HepG2 (cell line): ENCODE measurements around the gene TEKTIP1. TPM values are rescaled to one million over a fixed set of nuclear protein-coding genes. Genes with fewer than 3 reads are reported as not detected.

ENCODE experiments used
- ASH2L ChIP-seq: fragments of 300-600, 200-600 bp; sonication (generic); IDR thresholded peaks from 2 replicates; pipeline ENCODE4 v1.7.0; 2017; ENCODE audit warnings: low read depth, mild to moderate bottlenecking, moderate library complexity, mixed read lengths, low read length; ENCODE audit not compliant: insufficient read length
- BHLHE40 ChIP-seq: IDR thresholded peaks from 2 replicates; pipeline ENCODE4 v1.6.1; 2011; ENCODE audit warnings: low read length, improper control_type of control experiment
- CHD2 ChIP-seq: IDR thresholded peaks from 2 replicates; pipeline ENCODE4 v1.6.1; 2011; ENCODE audit warnings: low read depth, low read length, improper control_type of control experiment
- KAT2B ChIP-seq: fragments of 150-350 bp; IDR thresholded peaks from 2 replicates; pipeline ENCODE4 v1.6.1; 2014; ENCODE audit warnings: low read depth, low read length, borderline replicate concordance
- MEIS1 ChIP-seq: sonication (generic); formaldehyde crosslinking; IDR thresholded peaks from 2 replicates; pipeline ENCODE4 v1.9.0; 2021; ENCODE audit warnings: mild to moderate bottlenecking, missing genetic modification reagents, moderate library complexity, borderline replicate concordance
- POLR2A ChIP-seq, 2 experiments: IDR thresholded peaks; 2 replicates each; pipeline ENCODE4 v1.6.1; 2011; ENCODE audit warnings: low read depth in 2 of 2, low read length in 2 of 2, mild to moderate bottlenecking in 1 of 2, moderate library complexity in 1 of 2; ENCODE audit not compliant: insufficient read depth in 1 of 2
- SOX6 ChIP-seq, 2 experiments: fragments of 450-650 bp in 1 of 2; sonication (generic) in 1 of 2; formaldehyde crosslinking in 1 of 2; IDR thresholded peaks; 2 replicates each; pipeline versions ENCODE4 v1.4.0 to v1.6.1; 2017 to 2020; ENCODE audit warnings: antibody characterized with exemption in 1 of 2, mild to moderate bottlenecking in 1 of 2, missing genetic modification reagents in 1 of 2
- TCF7 ChIP-seq: sonication (generic); IDR thresholded peaks from 2 replicates; pipeline ENCODE4 v1.6.1; 2016; ENCODE audit warnings: antibody characterized with exemption, low read depth
- ZBTB7B ChIP-seq: sonication (generic); formaldehyde crosslinking; IDR thresholded peaks from 2 replicates; pipeline ENCODE4 v1.4.0; 2020; ENCODE audit warnings: missing genetic modification reagents
- ZNF207 ChIP-seq: fragments of 450-650 bp; IDR thresholded peaks from 2 replicates; pipeline ENCODE4 v1.6.1; 2016; ENCODE audit warnings: antibody characterized with exemption, borderline replicate concordance
- ZNF225 ChIP-seq: sonication (generic); formaldehyde crosslinking; IDR thresholded peaks from 2 replicates; pipeline ENCODE4 v1.4.0; 2020; ENCODE audit warnings: mild to moderate bottlenecking, missing genetic modification reagents
- ZNF34 ChIP-seq: sonication (generic); formaldehyde crosslinking; IDR thresholded peaks from 2 replicates; pipeline ENCODE4 v1.4.0; 2020; ENCODE audit warnings: mild to moderate bottlenecking, missing genetic modification reagents, borderline replicate concordance
- ZNF350 ChIP-seq: sonication (generic); formaldehyde crosslinking; IDR thresholded peaks from 2 replicates; pipeline ENCODE4 v1.4.0; 2020; ENCODE audit warnings: mild to moderate bottlenecking, low read depth, missing genetic modification reagents, borderline replicate concordance
- ZNF781 ChIP-seq: sonication (generic); formaldehyde crosslinking; IDR thresholded peaks from 2 replicates; pipeline ENCODE4 v1.5.1; 2020; ENCODE audit warnings: borderline replicate concordance, mild to moderate bottlenecking, missing genetic modification reagents; ENCODE audit errors: not compliant biosample characterization
- polyA plus RNA-seq, 8 experiments: library from polyadenylated mRNA; depleted of rRNA in 3 of 8; stranded (reverse) in 7 of 8; unstranded in 1 of 8; fragments of >200 nt; fragmentation: Illumina TruSeq in 4 of 8; extraction: Trizol in 4 of 8; gene quantifications; 2 replicates each; pipeline versions ENCODE4 v1.2.1 to v1.2.3, GENCODE V29; 2011 to 2016; ENCODE audit warnings: low read depth in 4 of 8, missing spikeins in 1 of 8, mixed read lengths in 1 of 8; ENCODE audit not compliant: insufficient read depth in 1 of 8
- total RNA-seq, 5 experiments: library from RNA; depleted of rRNA; stranded (reverse); fragments of >200 nt; fragmentation: Illumina TruSeq; extraction: Trizol; gene quantifications; 2 replicates each; pipeline ENCODE4 v1.2.3, GENCODE V29; 2016; ENCODE audit warnings: low read depth in 1 of 5
- TF ChIP-seq, protein P1 (sequence below): sonication (generic); formaldehyde crosslinking; IDR thresholded peaks from 2 replicates; pipeline ENCODE4 v1.9.0; 2021; ENCODE audit warnings: mild to moderate bottlenecking, missing genetic modification reagents
- TF ChIP-seq, protein P2 (sequence below): sonication (generic); formaldehyde crosslinking; IDR thresholded peaks from 2 replicates; pipeline ENCODE4 v1.8.0; 2022; ENCODE audit warnings: mild to moderate bottlenecking, missing genetic modification reagents; ENCODE audit not compliant: insufficient replicate concordance
- TF ChIP-seq, protein P3 (sequence below): IDR thresholded peaks from 2 replicates; pipeline ENCODE4 v1.6.1; 2016; ENCODE audit warnings: missing genetic modification reagents, missing compliant biosample characterization
- TF ChIP-seq, protein P4 (sequence below): sonication (generic); formaldehyde crosslinking; IDR thresholded peaks from 2 replicates; pipeline ENCODE4 v1.9.0; 2022; ENCODE audit warnings: low read depth, missing genetic modification reagents

TEKTIP1 gene
- total and polyA plus RNA-seq, 2 of the 13 experiments (the other 11 are each of a cell fraction or from before 2014, with no cell fraction given): not detected

- no peak for TF ChIP-seq BHLHE40
- TF ChIP-seq ZNF207: no peak
- TF ChIP-seq, protein P1, sequence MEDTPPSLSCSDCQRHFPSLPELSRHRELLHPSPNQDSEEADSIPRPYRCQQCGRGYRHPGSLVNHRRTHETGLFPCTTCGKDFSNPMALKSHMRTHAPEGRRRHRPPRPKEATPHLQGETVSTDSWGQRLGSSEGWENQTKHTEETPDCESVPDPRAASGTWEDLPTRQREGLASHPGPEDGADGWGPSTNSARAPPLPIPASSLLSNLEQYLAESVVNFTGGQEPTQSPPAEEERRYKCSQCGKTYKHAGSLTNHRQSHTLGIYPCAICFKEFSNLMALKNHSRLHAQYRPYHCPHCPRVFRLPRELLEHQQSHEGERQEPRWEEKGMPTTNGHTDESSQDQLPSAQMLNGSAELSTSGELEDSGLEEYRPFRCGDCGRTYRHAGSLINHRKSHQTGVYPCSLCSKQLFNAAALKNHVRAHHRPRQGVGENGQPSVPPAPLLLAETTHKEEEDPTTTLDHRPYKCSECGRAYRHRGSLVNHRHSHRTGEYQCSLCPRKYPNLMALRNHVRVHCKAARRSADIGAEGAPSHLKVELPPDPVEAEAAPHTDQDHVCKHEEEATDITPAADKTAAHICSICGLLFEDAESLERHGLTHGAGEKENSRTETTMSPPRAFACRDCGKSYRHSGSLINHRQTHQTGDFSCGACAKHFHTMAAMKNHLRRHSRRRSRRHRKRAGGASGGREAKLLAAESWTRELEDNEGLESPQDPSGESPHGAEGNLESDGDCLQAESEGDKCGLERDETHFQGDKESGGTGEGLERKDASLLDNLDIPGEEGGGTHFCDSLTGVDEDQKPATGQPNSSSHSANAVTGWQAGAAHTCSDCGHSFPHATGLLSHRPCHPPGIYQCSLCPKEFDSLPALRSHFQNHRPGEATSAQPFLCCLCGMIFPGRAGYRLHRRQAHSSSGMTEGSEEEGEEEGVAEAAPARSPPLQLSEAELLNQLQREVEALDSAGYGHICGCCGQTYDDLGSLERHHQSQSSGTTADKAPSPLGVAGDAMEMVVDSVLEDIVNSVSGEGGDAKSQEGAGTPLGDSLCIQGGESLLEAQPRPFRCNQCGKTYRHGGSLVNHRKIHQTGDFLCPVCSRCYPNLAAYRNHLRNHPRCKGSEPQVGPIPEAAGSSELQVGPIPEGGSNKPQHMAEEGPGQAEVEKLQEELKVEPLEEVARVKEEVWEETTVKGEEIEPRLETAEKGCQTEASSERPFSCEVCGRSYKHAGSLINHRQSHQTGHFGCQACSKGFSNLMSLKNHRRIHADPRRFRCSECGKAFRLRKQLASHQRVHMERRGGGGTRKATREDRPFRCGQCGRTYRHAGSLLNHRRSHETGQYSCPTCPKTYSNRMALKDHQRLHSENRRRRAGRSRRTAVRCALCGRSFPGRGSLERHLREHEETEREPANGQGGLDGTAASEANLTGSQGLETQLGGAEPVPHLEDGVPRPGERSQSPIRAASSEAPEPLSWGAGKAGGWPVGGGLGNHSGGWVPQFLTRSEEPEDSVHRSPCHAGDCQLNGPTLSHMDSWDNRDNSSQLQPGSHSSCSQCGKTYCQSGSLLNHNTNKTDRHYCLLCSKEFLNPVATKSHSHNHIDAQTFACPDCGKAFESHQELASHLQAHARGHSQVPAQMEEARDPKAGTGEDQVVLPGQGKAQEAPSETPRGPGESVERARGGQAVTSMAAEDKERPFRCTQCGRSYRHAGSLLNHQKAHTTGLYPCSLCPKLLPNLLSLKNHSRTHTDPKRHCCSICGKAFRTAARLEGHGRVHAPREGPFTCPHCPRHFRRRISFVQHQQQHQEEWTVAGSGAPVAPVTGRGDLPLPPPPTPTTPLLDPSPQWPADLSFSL (CRISPR knock-in tag): no peak
- peak; percentile 67; the same call in 1 of the 2 replicates for TF ChIP-seq ZNF350 (CRISPR knock-in tag)
- 0 out of 2 replicates have a peak, but pooled peaks have one; percentile 65 for TF ChIP-seq ZNF34 (CRISPR knock-in tag)
- TF ChIP-seq, protein P2, sequence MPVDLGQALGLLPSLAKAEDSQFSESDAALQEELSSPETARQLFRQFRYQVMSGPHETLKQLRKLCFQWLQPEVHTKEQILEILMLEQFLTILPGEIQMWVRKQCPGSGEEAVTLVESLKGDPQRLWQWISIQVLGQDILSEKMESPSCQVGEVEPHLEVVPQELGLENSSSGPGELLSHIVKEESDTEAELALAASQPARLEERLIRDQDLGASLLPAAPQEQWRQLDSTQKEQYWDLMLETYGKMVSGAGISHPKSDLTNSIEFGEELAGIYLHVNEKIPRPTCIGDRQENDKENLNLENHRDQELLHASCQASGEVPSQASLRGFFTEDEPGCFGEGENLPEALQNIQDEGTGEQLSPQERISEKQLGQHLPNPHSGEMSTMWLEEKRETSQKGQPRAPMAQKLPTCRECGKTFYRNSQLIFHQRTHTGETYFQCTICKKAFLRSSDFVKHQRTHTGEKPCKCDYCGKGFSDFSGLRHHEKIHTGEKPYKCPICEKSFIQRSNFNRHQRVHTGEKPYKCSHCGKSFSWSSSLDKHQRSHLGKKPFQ (CRISPR knock-in tag): no peak
- TF ChIP-seq KAT2B: peak; percentile 60
- TF ChIP-seq, protein P3, sequence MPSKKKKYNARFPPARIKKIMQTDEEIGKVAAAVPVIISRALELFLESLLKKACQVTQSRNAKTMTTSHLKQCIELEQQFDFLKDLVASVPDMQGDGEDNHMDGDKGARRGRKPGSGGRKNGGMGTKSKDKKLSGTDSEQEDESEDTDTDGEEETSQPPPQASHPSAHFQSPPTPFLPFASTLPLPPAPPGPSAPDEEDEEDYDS (CRISPR knock-in tag): peak; percentile 49; the same call in 1 of the 2 replicates
- TF ChIP-seq SOX6 (IDR thresholded peaks at IDR 0.05): no peak
- peak; percentile 23; the same call in 1 of the 2 replicates for TF ChIP-seq SOX6 (CRISPR knock-in tag; IDR thresholded peaks at IDR 0.05)
- TF ChIP-seq MEIS1 (CRISPR knock-in tag): no peak
- TF ChIP-seq ZBTB7B (CRISPR knock-in tag): no peak
- peak; percentile 33 for TF ChIP-seq ASH2L
- no peak for TF ChIP-seq ZNF781 (CRISPR knock-in tag)
- no peak for TF ChIP-seq ZNF225
- 0 out of 2 replicates have a peak, but pooled peaks have one; percentile 43 for TF ChIP-seq CHD2
- TF ChIP-seq TCF7: no peak
- TF ChIP-seq, protein P4, sequence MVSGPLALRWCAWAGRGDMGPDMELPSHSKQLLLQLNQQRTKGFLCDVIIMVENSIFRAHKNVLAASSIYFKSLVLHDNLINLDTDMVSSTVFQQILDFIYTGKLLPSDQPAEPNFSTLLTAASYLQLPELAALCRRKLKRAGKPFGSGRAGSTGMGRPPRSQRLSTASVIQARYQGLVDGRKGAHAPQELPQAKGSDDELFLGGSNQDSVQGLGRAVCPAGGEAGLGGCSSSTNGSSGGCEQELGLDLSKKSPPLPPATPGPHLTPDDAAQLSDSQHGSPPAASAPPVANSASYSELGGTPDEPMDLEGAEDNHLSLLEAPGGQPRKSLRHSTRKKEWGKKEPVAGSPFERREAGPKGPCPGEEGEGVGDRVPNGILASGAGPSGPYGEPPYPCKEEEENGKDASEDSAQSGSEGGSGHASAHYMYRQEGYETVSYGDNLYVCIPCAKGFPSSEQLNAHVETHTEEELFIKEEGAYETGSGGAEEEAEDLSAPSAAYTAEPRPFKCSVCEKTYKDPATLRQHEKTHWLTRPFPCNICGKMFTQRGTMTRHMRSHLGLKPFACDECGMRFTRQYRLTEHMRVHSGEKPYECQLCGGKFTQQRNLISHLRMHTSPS (CRISPR knock-in tag): no peak
- TF ChIP-seq POLR2A (IDR thresholded peaks at IDR 0.05; ENCODE audit: insufficient read depth in 1 of 2, low read depth in 2 of 2, low read length in 2 of 2): peak; percentile 56 to 64; a peak in 3 of 4 replicates
These were observed 33.2 kb upstream of the TEKTIP1 start, which contains the start of gene FZR1 (continued) for GRCh38 chr19:3505598-3506383.
